Stimulated activated CD4-positive, alpha-beta T cell treated with anti-CD3 and anti-CD28 coated beads, Interleukin-4, amount 100 ng/mL, for 24 hours (primary cell): Measurements from ENCODE around the gene TMA7.
"Not testable (repeated sequence)": the region's sequence is repeated elsewhere in the genome, so short reads cannot be mapped to it uniquely, and the experiment has no call there.

ENCODE experiments used
- DNase-seq: peaks from one replicate; pipeline ENCODE4 v3.0.0-alpha.2; 2020

The TMA7 gene

GRCh38 chr3:48470286-48470685 is 30.2 kb downstream of the TMA7 start:
- no peak for DNase-seq

GRCh38 chr3:48472673-48472922 is 32.5 kb downstream of the TMA7 start:
- DNase-seq = no peak

GRCh38 chr3:48472923-48473616 is 33.0 kb downstream of the TMA7 start:
- peak; percentile 95 for DNase-seq

- DNase-seq = no peak
These were observed 33.5 kb downstream of the TMA7 start for GRCh38 chr3:48473617-48473952.

- DNase-seq = not testable (repeated sequence)
These were observed 34.0 kb downstream of the TMA7 start for GRCh38 chr3:48474031-48474430.

- no peak for DNase-seq
These were observed 34.6 kb downstream of the TMA7 start for GRCh38 chr3:48474619-48475018.

GRCh38 chr3:48475188-48475587 is 35.1 kb downstream of the TMA7 start:
- no peak for DNase-seq

- DNase-seq = no peak
These were observed 36.5 kb downstream of the TMA7 start for GRCh38 chr3:48476426-48477053.

GRCh38 chr3:48477959-48478520 is 38.0 kb downstream of the TMA7 start:
- no peak for DNase-seq

GRCh38 chr3:48478626-48479555 is 38.8 kb downstream of the TMA7 start:
- DNase-seq = peak; percentile 49

- not testable (repeated sequence) for DNase-seq
These were observed 40.8 kb downstream of the TMA7 start for GRCh38 chr3:48480891-48481290.

GRCh38 chr3:48482822-48483221 is 42.8 kb downstream of the TMA7 start:
- DNase-seq = not testable (repeated sequence)

- no peak for DNase-seq
These were observed 46.9 kb downstream of the TMA7 start for GRCh38 chr3:48486952-48487351.

GRCh38 chr3:48492461-48493202 is 52.6 kb downstream of the TMA7 start:
- no peak for DNase-seq

GRCh38 chr3:48493203-48493501 is 53.1 kb downstream of the TMA7 start:
- no peak for DNase-seq
